GM18951 (cell line): ENCODE results near the gene PPP2R5C.

Source experiments
- POLR2A ChIP-seq: IDR thresholded peaks from 4 replicates; pipeline ENCODE4 v1.6.1; 2011; ENCODE audit warnings: mild to moderate bottlenecking; ENCODE audit not compliant: insufficient read length, insufficient read depth; ENCODE audit errors: extremely low read depth
- in situ Hi-C: fragments of 300-500 bp; cut with MboI; formaldehyde crosslinking; loops from one replicate; pipeline ENCODE4 v1.12.0; 2022; ENCODE audit warnings: low sequenced_read_pairs, mixed read lengths, inconsistent platforms; ENCODE audit not compliant: unreplicated experiment

Gene PPP2R5C

DNA sequence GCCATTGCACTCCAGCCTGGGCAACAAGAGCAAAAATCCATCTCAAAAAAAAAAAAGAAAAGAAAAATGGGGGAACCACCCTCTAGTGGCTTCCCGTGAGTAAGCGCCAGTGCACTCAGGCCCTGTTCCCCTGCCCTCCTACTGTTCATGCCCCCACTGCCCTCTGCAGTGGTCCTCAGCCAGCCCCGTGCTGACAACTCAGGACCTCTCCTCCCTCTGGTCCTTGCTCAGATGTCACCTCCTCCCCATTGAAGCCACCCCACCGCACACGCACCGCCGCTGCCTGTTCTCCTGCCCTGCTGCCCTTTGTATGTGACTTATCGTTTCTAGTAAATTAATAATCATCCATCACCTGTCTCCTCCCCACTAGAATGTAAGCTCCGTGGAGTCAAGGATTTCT, 144.1 kb downstream of the PPP2R5C start:
- no peak for TF ChIP-seq POLR2A
- in situ Hi-C loops = no loop called here

DNA sequence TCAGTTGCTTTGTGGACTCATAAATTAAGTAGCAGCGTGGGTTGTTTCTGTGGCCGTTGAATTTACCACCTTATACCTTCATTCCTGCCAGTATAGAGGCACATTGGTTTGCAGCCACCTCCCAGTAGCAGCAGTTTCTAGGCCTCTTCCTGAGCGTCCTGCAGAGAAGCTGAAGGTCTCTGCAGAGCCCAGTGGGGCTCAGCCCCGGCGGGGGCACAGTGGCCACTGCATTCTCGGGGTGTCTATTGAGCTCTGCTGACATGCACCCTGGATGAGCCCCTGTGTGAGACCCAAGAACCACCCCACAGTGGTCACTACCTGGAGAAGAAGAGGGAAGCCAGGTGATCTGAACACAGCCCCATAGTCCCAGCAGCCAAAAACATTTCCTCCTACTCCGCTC, 145.1 kb downstream of the PPP2R5C start:
- in situ Hi-C loops = no loop called here

DNA sequence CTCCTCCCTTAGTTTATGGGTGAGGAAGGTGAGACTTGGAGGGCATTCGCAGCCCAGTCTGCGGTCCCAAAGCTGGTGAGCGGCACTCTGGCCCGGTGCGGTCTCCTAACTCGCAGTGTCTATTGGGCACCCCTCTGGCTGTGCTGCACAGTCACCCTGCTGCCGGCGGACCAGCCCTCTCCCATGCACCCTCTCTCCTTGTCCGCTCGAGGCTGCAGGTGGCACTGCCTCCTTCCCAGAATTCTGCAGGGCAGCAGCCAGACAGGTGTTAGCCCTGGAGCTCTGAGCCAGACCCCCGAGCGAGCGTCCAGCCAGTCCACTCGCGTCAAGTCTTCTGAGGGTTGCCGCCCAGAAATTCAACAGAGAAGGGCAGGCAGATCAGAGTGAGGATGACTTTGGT, 146.1 kb downstream of the PPP2R5C start:
- in situ Hi-C loops = no loop called here
- TF ChIP-seq POLR2A = no peak

More for the DNA sequence above, 145.1 kb downstream of the PPP2R5C start:
- TF ChIP-seq POLR2A = no peak

DNA sequence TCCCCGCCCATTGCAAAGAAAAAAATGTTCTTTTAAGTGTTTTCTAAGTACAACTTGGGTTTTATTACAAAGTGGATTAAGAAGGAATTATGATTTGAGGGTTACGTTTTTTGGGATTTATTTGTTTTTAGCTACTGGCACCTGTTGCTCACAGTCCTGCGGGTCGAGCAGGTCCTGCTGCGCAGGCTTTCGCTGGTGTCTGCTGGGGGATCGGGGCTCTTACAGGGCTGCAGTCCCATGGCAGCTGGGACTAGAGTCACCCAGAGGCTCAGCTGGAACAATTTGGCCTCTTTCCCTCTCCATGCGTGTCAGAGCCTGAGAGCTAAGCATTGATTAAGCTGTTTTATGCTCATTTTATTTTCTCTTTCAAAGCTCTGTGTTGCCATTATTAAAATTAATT, 147.3 kb downstream of the PPP2R5C start:
- in situ Hi-C loops = no loop called here
- TF ChIP-seq POLR2A = no peak

DNA sequence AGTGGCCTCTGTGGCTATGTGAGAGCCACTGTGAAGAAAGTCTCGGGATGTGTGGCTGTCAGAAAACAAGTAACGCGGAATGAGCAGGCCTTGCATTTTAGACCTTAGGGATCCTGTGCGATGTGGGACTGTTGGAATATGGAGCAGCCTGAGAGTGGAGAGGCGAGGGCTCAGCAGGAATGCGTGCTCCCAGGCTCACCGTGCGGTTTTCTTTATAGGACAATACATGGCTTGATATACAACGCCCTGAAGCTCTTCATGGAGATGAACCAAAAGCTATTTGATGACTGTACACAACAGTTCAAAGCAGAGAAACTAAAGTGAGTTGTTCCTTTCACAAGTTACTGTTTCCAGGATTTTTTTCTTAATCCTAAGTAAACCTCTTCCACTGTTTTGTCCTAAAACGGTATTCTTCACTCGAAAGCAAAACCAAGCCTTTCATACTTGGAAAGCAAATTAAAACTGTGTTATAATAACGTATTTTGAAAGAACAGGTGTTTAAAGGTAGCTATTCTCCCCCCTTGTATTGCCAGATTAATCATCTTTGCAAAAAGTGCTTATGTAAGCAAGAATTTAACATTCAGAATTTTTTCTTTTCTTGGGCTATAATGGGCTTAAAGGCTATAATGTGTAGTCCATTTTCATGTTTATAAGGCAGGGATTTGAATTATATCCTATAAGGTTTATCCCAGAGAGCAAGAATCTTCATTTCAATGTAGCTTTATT, 148.0 kb downstream of the PPP2R5C start:
- no peak for TF ChIP-seq POLR2A
- in situ Hi-C loops = no loop called here

DNA sequence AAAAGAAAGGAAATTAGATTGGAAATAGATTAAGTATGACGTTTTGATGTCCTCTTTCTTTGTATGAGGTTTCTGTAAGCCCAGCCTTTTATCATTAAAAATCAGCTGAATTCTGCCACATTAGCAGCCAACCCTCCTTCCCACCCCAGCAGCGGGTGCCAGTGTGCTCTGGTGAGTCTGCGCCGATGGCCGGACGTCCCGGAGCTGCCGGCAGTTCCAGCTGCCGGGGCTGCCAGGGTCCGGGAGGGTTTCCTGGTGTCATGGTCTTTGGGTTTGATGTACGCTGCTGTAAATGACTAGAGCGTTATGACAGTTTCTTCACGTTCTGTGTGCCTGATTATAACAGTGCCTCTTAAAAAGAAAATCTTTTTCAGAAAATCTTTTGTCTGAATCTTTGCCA, 151.3 kb downstream of the PPP2R5C start:
- TF ChIP-seq POLR2A = no peak
- in situ Hi-C loops = no loop called here

DNA sequence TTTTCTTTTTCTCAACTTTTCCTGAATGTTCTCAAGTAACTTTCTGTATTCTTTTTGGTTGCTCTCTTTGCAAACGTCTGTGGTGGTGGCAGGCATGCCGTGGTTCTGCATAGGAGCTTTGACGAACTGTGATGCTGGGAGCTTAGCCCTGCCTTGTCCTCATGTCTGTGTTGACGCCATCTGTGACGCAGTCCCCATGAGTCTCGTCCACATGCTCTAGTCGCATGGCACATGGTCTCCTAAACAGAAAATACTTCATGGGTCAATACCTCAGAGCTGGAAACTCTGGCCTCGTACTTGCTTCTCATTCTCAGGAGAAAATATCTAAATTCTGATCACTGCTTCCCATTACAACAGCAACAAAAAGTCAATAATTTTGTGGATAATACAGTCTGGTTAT, 152.6 kb downstream of the PPP2R5C start:
- TF ChIP-seq POLR2A = no peak
- in situ Hi-C loops = no loop called here

DNA sequence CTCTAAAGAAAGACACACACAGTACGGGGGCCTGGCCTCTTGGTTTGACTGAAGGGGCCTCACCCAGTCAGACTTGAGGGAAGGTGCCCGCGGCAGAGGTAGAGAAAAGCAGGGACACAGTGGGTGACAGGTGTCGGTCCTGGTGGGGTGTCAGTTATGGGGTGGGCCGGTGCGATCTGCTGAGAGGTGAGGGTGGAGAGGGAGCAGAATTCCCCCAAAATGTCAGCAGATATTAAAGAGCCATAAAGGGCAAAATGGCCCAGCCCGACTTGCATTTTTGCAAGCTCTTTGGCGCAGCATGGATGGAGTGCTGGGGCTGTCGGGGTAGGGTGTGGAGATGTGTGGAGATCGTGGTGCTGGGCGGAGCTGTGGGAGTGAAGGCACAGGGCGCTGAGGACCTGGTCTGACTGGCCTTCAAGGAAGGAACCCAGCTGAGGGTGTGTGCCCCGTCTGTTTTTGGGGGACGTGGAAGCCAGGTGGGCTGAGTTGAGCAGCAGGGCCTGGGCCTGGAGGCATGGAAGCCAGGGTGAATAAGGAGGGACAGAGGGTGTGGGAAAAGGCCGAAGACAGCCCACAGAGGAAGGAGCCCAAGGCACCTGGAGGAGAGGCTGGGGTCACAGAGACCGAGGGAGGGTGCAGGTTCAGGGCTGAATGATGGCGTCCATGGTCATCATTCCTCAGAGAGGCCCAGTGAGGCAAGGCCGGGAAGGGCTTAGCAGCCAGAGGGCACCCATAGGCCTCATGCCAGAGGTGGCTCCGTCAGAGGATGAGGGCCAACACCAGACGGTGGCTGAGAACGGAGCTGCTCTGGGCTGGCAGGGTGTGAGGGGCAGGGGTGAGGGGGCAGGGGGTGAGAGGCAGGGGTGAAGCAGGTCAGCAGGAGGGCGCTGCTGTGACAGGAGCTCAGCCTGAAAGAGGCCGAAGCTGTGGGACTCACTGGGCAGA, 154.6 kb downstream of the PPP2R5C start:
- no peak for TF ChIP-seq POLR2A
- in situ Hi-C loops = no loop called here

DNA sequence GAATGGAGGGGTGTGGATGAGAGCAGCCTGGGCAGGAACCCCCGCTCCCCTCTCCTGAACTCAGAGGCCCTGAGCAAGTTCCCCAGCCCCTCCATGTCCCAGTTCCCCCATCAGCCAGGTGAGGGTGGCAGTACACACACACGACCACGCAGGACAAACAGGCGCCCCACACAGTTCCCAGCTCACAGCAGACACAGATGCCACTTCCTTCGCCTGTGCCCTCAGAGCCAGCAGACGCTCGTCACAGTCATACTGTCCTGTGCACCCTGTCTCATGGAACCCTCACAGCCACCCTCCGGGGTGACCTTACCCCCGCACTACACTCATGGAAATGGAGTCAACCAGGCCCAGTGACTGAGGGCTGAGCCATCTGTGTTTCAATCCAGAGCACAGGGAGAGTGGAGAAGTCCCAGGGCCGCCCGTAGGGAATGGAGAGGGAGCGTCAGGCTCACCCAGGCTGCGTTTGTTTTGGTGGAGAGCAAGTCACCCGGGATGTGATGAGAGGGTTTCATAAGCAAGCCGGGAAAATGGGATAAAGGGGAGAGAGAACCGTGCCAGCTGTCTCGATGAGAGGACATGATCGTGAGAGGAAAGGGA, 155.4 kb downstream of the PPP2R5C start:
- in situ Hi-C loops = no loop called here
- TF ChIP-seq POLR2A = no peak

DNA sequence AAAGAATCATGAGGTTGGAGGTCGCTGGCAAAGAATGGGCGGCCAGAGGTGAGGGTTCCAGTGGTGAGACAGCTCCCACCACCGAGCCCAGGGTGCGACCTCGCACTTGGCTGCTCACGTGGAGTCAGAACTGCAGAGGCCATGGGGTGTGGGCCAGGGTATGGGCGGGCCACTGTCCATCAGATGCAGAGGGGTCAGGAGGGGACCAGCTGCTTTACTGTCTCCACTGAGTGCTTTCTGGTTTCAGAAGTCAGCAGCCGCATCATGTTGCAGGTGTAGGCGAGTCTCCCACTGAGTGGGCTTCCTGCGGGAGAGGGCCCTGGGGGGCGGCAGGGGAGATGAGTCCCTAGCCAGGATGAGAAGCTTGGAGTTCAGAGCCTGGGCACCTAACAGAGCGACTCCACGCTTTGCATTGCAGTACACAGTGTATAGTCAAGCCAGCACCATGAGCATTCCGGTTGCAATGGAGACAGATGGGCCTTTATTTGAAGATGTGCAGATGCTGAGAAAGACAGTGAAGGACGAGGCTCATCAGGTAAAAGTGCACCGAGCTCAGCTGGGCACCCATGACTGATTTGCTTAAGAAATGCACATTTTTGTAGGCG, 156.0 kb downstream of the PPP2R5C start:
- in situ Hi-C loops = no loop called here
- TF ChIP-seq POLR2A = no peak

DNA sequence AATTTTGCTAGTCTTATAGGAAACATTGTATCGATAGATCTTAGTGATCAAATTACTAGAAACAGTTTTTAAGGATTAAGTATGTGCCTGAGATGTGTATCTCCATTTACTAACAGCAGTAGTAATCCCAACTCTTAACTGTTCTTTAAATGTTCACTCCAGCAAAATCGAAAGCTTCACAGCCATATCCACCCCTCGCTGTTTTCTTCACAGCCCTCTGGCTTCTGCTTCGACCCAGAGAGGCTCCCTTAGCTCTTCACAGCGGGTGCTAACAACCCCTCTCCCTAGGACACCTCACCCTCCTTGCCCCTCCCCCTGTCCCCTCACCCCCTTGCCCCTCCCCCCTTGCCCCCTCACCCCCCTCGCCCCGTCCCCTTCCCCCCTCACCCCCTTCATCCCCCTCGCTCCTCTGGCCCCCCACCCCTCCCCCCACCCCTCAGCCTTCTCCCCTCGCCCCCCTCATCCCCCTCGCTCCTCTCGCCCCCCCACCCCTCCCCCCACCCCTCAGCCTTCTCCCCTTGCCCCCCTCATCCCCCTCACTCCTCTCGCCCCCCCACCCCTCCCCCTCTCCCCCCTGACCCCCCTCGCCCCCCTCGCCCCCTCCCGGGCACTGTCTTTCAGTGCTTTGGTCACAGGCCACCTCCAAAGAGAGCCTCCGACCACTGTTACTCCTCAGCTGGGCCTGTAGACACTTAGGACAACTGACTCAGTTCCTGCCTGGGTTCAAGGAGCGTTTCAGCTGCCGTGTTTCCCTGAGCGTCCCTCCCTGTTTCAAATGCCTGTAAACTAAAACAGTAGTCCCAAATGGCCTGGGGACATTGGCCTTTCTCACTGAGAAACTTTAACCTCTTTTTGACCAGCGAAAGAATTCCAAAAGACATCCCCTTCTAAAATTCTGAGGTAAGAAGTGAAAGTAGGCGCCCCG, 156.8 kb downstream of the PPP2R5C start:
- TF ChIP-seq POLR2A = no peak

DNA sequence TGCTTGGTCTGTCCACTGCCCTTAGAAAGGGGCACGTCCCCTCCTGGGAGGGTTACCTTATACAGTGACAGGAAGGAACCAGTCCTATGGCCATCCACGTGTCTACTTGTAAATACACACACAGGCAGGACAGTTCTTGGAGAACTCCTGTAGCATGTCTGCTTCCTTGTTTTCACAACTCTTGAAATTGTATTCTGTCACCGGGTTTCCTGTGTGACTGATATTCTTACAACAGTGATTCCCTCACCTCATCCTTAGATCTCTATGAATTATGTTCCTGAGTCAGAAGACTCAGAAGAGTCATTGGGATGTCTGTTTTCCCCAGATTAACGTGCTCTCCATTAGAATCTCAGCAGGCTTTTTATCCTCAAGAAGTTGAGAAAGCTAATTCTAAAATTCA, 158.8 kb downstream of the PPP2R5C start:
- in situ Hi-C loops = no loop called here
- no peak for TF ChIP-seq POLR2A

More for the DNA sequence above, 156.8 kb downstream of the PPP2R5C start:
- in situ Hi-C loops = no loop called here
